GM19455 (cell line): Measurements from ENCODE around the gene GATA6.

Experiments
- ATAC-seq: cut with Tn5 transposase; IDR thresholded peaks from one replicate; pipeline ENCODE4 v1.9.1; 2021; ENCODE audit not compliant: unreplicated experiment

The GATA6 gene

DNA sequence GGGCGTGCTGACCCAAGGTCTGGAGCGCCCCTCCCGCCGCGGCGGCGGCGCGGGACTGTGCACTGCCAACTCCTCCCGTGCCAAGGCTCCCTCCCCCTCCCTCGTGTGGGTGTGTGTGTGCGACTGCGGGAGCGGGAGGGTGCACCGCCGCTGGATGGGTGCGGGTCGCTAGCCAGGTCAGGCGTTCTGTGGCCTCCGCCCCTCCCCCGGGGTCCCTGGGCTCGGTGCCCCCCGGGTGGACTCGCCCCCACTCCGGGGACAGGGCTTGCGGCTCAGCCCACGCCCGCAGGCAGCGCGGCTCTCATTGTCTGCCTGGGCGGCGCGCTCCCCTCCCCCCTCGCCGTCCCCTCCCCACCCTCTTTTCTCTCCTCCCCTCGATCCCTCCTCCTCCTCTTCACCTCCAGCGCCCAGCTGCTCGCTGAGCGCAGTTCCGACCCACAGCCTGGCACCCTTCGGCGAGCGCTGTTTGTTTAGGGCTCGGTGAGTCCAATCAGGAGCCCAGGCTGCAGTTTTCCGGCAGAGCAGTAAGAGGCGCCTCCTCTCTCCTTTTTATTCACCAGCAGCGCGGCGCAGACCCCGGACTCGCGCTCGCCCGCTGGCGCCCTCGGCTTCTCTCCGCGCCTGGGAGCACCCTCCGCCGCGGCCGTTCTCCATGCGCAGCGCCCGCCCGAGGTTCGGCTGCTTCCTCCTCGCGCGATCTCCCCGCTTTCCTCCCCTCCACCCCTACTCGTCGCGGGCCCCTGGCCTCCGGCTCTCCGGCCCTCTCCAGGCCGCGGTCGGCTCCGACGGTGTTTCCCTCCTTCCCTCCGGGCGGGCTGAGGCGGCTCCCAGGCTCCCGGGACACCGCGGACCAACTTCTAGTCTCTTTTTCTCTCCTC, at the start of gene GATA6:
TSS of gene GATA6 (plus strand) at position 579 of the 878 bp plus-strand sequence. CDS start 1,556 bp downstream, outside the sequence.
- no peak for ATAC-seq

DNA sequence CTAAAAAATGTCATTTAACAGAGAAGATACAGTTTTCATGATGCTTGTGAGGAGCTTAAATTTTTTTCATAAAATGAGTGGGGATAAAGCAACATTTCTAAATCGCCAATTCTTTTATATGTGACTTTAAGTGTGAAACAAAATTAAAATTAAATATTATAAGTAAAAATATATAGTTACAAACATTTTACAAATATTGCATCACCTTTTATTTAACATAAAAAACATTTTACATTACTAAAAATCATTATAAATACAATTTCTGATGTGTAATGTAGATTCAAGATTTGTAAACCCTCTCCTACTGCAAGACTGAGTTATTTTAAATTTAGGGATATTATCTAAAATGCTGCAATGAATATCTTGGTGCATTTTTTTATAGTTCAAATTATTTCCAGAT, 44.4 kb upstream of the GATA6 start:
- no peak for ATAC-seq

DNA sequence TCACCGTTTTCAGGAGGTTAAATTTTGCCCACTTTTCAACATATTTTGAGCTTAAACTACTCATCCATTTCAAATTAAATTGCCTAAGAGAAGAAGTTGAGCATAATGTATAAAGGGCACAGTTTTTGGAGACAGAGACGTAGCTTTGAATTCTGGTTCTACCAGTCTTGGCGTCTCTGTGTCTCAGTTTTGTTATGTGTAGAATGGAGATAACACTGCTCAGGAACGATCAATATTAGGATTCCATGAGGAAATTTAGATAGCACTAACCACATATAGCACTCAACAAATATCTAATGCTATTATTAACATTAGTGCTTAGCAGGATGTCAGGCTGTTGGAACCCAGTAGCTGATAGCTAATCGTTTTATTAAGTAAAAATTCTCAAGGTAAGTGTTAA, 40.4 kb upstream of the GATA6 start:
- ATAC-seq: no peak

DNA sequence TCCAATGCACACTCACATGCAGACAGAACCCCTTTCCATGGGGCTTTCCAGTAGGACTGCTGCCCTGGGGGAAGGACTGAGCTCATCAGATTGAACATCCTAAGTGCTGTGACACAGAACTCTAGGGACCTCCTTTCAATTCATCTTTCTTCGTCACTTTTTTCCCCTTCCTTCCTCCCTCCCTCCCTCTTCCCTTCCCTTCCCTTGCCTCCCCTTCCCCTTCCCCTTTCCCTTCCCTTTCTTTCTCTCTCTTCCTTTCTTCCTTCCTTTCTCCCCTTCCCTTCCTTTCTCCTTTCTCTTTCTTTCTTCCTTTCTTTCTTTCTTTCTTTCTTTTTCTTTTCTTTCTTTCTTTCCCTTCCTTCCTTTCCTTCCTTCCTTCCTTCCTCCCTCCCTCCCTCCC, 39.6 kb upstream of the GATA6 start:
- no peak for ATAC-seq

DNA sequence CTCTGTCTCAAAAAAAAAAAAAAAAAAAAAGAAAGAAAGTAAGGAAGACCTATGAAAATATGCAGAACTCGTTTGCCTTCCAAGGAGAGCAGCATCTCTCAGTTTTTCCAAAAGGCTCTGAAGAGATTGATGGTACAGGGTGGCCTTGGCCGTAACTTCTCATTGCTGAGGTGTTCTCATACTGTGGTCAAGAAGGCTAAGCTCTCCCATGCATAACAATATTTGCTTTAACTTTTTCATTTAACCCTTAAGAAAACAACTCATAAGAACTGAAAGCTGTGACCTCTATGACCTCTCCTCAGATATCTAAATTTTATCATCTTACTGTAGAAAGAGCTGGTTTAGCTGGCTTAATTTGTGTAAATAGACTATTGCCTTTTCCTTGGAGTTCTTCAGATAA, 37.1 kb upstream of the GATA6 start:
- ATAC-seq: no peak

DNA sequence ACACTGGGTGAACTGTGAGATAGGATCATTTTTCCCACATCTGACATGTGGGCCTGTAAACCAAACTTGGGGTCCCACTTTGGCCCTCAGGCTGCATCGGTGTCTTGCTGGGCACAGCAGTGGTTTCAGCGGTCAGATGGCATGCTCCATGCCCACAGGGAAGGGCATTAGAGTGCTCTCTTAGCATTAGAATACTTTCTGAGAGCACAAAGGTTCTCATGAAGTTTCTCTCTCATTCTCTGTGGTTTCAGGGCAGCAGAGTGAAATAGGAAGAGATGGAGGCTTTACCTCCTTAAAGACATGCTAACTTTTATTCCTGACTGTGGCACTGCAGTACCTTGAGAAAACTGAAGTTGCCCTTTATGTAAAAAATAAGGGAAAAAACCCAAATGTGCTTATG, 36.6 kb upstream of the GATA6 start:
- no peak for ATAC-seq

DNA sequence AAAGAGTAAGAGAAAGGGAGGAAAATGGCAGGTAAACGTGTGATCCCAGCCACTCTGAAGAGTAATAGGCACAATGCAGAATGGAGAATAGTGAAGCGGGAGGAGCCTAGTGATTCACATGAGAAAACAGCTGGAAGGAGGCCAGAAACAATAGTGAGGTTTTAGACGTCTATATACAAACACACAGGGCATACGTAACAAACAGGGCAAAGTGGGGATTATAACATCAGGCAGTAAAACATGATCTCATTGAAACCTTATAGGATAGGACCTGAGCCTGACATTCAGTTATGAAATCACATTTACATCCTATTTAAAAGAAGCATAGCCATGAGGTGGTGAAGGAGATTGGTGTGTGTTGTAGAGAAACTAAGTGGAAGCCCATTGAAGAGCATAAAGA, 33.0 kb upstream of the GATA6 start:
- no peak for ATAC-seq

DNA sequence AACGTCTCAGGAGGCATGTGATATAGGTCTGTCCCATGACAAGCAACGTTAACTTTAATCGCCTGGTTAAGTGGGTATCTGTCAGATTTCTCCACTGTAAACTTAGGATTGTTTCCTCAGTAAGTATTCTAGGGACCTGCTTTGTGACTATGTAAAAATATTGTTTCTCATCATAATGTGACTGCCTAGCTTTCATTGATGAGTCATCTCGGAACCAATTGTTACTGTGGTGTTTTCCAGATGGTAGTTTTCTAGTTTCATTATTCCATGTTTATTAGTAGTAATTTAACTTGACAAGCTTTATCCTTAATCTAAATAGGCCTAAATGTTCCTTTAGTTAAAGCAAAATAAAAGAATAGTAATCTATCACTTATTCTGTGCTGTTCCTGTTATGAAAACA, 28.2 kb upstream of the GATA6 start:
- no peak for ATAC-seq

DNA sequence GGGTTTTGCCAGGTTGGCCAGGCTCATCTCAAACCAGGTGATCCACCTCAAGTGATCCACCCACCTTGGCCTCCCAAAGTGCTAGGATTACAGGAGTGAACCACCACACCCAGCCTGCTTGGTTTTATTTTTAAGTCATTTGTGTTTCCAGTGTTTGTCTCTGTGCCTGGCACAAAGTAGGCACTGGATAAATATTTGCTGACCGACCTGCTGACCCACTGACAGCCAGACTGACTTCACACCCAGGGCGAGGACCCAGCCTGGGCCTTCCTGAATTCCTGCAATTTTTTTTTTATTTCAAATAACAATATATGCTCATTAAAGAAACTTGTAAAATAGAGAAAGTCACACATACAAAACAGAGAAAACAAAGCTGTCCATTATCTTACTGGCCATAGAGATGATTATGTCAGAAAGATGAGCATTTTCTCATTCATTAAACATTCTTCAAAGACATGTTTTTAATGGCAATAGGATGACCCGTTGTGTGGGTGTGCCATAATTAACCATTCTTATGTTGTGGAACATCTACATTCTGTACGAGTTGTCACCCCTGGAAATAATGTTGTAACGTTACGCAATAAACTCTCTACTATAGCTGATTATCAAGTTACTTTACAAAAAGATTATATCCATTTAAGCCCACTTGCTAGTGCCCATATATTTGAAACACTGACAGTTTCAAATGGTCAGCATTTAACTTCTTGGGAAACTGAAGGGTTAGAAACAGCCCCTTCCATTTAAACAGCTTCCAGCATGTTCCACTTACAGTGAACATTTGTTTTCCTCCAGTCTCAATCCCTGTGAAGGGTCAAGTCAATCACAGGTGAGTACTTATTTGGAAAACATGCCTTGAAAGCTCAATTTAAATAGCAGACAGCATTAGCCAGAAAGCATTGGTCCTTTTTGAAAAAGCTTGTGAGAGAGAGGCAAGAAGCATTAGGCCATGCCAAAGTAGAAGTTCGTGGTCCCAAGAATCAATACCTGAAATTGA, 25.7 kb upstream of the GATA6 start:
- ATAC-seq: no peak

DNA sequence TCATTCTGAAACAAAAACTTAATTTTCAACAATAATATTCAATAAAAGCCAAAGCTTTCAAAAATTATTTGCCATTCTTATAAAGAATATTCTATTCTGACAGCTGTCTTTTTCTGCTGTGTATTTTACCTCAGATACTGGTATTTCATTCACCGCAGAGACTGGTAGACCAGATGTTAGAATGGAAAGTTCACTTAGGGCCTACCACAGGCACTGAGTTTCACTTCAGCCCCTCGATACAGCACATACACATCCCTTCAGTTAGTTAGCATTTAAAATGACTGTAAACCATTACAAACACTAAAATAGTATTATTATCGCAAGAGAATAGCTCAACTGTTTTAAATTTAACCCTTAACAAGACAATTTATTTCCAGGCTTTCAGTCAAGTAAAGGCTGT, 24.2 kb upstream of the GATA6 start:
- ATAC-seq: no peak

DNA sequence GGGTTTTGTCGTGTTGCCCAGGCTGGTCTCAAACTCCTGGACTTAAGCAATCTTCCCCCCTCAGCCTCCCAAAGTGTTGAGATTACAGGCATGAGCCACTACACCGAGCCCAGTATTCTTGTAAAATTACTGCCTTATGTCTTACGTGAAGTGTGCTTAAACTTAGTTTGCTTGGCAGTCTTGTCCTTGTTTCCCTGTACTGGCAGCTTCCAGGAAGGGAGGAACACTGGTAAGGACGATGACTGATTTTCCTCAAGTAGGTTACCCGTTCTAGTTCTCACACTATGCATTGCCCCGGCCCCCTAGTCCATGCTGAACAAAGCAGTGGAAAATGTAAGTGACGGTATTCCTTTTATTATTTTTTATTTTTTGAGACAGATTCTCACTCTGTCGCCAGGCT, 19.7 kb upstream of the GATA6 start:
- no peak for ATAC-seq

DNA sequence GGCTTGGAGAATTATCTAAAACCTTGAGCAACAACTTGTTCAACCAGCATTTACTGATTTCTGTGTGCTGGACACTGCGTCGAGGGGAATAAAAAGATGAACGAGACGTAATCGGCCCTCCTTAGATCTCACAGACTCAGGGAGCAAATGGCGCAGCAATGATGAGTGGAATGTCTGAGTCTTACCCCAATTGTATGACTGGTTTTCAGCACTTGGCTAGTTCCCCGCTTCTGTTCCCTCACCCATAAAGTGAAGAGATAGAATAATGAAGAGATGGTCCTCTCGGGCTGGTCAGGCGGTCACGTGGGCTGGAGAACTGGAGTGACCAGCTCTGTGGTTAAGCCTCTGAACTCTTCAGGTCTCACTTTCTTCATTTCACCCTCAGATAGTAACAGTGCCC, 17.3 kb upstream of the GATA6 start:
- no peak for ATAC-seq

DNA sequence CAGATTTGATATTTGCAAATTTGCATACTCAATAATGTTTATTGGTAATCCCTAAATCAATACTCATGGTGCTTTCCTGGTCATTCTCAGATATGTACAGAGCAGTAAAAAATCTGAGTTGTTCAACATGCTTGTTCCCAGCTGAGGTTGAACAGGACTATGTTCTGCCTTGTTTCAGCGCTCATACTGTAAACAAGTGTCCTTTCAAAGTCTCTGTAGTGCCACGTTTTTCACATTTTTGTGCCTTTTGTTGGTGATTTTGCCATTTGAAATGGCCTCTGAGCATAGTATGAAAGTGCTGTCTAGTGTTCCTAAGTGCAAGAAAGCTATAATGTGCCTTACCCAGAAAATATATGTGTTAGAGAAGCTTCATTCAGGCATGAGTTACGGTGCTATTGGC, 16.0 kb upstream of the GATA6 start:
- ATAC-seq: no peak

DNA sequence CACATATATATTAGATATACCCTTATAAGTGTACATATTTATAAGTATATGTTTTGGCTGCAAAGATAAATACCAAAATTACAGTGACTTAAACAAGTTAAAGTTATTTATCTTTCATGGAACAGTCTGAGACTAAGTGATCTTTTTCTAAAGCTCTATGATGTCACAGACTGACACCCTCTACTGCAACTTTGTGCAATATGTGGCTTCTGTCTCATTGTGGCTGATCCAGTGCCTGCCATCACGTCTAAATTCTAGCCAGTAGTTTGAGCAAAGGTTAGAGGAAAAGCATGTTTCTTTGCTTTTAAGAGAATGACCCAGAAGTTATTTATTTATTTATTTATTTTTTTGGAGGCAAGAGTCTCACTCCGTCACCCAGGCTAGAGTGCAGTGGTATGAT, 13.8 kb upstream of the GATA6 start:
- ATAC-seq: no peak

DNA sequence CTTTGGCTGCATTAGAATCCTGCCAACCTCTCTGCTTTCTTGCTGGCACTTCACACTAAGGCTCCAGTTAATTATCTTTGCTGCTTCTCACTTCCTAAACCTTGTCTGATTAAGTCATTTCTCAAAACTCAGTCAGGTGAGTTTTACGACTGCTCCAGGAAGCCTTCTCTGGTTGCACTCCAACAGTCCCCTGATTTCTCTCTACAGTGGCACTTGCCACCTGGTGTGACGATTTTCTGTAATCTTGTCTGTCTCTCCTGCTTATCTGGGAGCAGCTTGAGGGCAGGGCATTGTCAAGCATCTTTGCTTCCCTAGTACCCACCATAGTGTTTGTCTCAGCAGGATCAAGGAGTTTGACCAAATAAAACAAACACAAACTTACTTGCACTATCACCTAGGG, 10.4 kb upstream of the GATA6 start:
- ATAC-seq: no peak

DNA sequence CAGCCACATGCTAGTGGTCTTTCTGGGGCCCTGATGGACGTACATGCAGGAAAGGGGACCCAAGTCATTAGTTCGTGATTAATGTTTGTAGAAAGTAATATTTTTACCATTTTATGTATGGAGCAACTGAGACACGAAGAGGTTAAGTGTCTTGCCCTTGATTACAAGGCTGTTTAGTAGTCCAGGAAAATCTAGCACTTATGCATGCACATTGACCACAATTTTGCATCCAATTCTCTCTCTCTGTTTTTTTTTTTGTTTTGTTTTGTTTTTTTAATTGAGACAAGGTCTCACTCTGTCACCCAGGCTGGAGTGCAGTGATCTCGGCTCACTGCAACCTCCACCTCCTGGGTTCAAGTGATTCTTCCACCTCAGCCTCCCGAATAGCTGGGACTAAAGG, 8.3 kb upstream of the GATA6 start:
- no peak for ATAC-seq

DNA sequence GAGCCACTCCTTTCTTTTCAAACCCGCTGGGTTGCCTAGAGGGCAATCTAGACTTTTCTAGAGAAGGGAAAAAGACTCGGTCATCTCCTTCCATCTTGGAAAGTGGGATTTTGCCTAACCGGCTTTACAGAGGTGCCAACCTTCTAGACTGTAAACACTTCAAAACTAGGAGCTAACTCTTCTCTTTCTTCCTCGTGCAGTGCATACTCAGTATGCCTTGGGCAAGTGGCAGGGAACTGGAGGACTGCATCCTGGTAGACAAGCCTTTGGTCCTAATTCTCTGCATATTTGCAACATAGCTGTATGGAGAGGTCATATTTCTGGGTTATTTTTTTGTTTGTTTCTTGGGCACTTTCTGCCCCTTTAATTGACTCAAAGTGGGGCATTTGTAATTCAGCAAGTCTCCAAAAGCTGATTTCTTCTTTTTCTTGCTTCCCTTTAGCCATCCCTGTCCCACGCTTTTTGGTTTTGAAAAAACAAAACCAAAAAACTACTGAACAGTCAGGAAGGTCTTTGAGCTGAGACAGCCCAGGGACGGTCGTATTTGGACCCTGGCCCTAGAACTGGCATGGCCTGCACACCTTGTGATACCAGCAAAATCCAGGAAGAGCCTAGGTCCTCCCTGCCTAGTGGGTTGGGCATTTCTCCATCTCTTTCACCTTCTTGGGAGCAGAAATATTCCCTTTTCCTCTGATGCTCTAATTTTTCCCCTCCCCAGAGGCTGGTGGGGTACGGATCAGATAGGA, 5.8 kb upstream of the GATA6 start:
- no peak for ATAC-seq

DNA sequence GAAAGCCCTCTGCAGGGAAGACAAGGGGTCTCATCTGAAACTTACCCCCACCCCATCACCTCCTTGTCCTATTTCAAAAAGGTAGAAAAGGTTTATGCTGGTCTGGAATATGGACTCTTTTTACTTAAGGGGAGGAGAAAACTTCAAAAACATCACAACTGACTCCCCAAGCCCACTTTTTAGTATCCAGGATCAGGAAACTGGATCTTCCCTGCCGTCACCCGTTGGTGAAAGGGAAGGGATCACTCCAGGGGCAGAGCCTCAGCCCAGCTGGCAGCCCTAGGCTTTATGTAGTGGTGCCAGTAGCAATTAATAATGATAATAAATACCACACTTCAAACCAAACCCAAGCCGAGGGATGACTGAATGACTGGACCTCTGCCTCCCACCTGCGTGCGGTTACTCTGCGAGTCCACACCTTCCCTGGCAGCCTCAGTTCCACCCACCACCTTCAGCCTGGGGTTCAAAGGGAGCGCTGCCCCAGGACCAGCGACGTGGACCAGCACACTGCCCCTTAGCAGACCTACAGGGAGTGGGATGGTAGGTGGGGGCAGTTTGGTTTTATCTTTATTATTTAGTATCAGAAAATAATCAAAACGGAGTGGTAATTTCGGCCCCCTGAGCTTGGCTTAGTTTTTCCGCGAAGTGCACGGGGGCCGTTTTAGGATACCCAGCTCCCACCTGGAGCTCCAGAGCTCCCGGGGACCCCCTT, 4.9 kb upstream of the GATA6 start:
- ATAC-seq: no peak

DNA sequence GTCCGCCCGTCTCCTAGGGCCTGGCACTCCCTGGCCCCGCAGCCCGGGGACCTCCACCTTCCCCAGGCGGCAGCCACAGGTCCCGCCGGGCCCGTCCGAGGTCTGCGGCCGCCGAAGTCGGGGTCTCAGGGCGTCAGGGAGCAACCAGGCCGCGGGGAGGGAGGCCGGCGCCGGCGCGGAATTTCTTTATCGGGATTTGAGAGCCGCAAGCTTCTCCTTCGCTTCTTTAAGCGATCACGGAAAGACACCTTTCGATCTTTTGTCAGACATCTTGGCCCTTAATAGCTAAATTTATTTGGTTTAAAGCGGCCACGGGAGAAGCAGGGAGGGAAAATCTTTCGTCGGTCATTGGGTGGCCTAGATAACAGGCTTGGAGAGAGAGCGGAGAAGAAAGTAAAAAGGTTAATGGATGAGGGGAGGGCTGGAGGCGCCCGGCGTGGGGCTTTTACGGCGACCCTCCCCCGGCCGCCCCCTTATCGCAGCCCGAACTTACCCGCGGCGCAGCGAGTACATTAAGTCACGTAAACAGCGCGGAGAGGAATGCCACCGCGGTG, 4.3 kb upstream of the GATA6 start:
- ATAC-seq: no peak

DNA sequence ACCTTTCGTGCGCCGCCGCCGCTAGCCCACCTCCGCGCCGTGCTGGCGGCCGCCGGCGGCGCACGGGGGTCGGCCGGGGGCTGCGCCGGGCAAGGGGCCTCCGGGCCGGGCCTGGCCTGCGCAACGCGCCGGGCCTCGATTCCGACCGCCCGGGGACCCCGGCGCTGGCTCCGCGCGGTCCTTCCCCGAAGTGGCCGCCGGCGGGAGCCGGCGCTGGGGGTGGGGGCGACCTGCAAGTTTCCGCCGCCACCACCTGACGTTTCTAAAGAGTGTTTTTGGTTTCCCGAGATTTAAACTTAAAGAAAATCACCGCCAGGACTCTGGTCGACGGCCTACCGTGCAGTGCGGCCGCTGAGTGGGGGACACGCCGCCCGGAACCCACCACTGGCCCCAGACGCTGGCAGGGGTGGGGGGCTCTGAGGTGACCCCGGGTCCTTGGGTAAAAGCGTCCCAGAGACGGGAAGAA, 3.8 kb upstream of the GATA6 start:
- no peak for ATAC-seq
